Endothelial cell of umbilical vein (primary cell): ENCODE measurements around the gene KLK1. TPM values are rescaled to one million over a fixed set of nuclear protein-coding genes. Genes with fewer than 3 reads are reported as not detected.

Experiments used
- BruUV-seq: library from RNA; stranded (reverse); fragments of 400-500 nt; replicated peaks from 2 replicates; lab custom pipeline; 2021; lab: Mats Ljungman, UMichigan
- CTCF ChIA-PET: fragments of 300-600, 350-600 bp; sonication (Branson Sonifier 250); formaldehyde crosslinking; loops from one replicate; lab custom pipeline; 2021; ENCODE audit warnings: antibody characterized with exemption, inconsistent platforms; lab: Charles Lee
- POLR2A ChIA-PET: fragments of 300-600, 350-600 bp; sonication (Branson Sonifier 250); formaldehyde crosslinking; loops from one replicate; lab custom pipeline; 2021; ENCODE audit warnings: antibody characterized with exemption, inconsistent platforms; lab: Charles Lee
- DNase-seq: peaks from one replicate; pipeline ENCODE4 v3.0.0-alpha.2; 2011; ENCODE audit warnings: low read depth, low spot score
- FAIRE-seq: peaks from 2 replicates; lab custom pipeline; 2011; peaks lifted over from hg19 to GRCh38; lab: Jason Lieb, UNC
- H2AFZ ChIP-seq: 2 replicates; pipeline ENCODE4 v1.6.0; 2012; ENCODE audit warnings: low read depth, low read length, control low read depth, inconsistent platforms
- H3K27ac ChIP-seq: 2 replicates; pipeline ENCODE4 v1.5.1; 2011; ENCODE audit warnings: low read depth, mild to moderate bottlenecking, control low read depth, low read length, moderate library complexity; ENCODE audit not compliant: insufficient read depth
- H3K27me3 ChIP-seq, 2 experiments: 2 replicates each; pipeline versions ENCODE4 v1.6.0 to v1.6.1; 2011; ENCODE audit warnings: low read length in 2 of 2, mixed read lengths in 1 of 2; ENCODE audit not compliant: control insufficient read depth in 2 of 2, insufficient read depth in 2 of 2
- H3K36me3 ChIP-seq, 2 experiments: 2 replicates in 1 of 2; 3 replicates in 1 of 2; pipeline ENCODE4 v1.5.1; 2011; ENCODE audit warnings: low read length in 2 of 2, mild to moderate bottlenecking in 1 of 2, moderate library complexity in 1 of 2; ENCODE audit not compliant: control insufficient read depth in 2 of 2, insufficient read depth in 2 of 2; ENCODE audit errors: extremely low read depth in 1 of 2
- H3K4me1 ChIP-seq: 3 replicates; pipeline ENCODE4 v1.5.1; 2011; ENCODE audit warnings: mild to moderate bottlenecking, low read length; ENCODE audit not compliant: control insufficient read depth, insufficient read depth; ENCODE audit errors: extremely low read depth
- H3K4me2 ChIP-seq: 2 replicates; pipeline ENCODE4 v1.6.1; 2011; ENCODE audit warnings: low read length, control low read depth, mixed read lengths; ENCODE audit not compliant: insufficient read depth
- H3K4me3 ChIP-seq, 3 experiments: fragments of 200-600 bp in 1 of 3; sonication (generic), shearing (Covaris generic) in 1 of 3; replicated peaks in 1 of 3; 2 replicates each; pipeline ENCODE4 v1.5.1; 2011 to 2016; ENCODE audit warnings: control low read depth in 3 of 3, low read length in 3 of 3, mild to moderate bottlenecking in 2 of 3, inconsistent platforms in 1 of 3, low read depth in 1 of 3, moderate library complexity in 1 of 3; ENCODE audit not compliant: insufficient read depth in 1 of 3
- H3K79me2 ChIP-seq: 2 replicates; pipeline ENCODE4 v1.6.0; 2012; ENCODE audit warnings: low read length, inconsistent platforms; ENCODE audit not compliant: control insufficient read depth, insufficient read depth
- H3K9ac ChIP-seq: replicated peaks from 2 replicates; pipeline ENCODE3; 2011; ENCODE audit warnings: low read length, control low read depth; ENCODE audit not compliant: insufficient read depth; ENCODE audit errors: extremely low read depth
- H3K9me1 ChIP-seq: replicated peaks from 3 replicates; pipeline ENCODE4 v1.6.0; 2011; ENCODE audit warnings: mild to moderate bottlenecking, low read length; ENCODE audit not compliant: control insufficient read depth, insufficient read depth; ENCODE audit errors: extremely low read depth
- H3K9me3 ChIP-seq: replicated peaks from 2 replicates; pipeline ENCODE4 v1.5.1; 2012; ENCODE audit warnings: low read length, inconsistent platforms; ENCODE audit not compliant: control insufficient read depth, insufficient read depth
- H4K20me1 ChIP-seq: replicated peaks from 2 replicates; pipeline ENCODE3; 2011; ENCODE audit warnings: mild to moderate bottlenecking, low read length; ENCODE audit not compliant: control insufficient read depth, insufficient read depth; ENCODE audit errors: extremely low read depth
- CTCF ChIP-seq, 2 donors: IDR thresholded peaks; 1 replicate in 1 of 2; 2 replicates in 1 of 2; pipeline ENCODE4 v1.5.1; 2011; ENCODE audit warnings: low read length in 2 of 2, mild to moderate bottlenecking in 2 of 2, moderate library complexity in 2 of 2, control low read depth in 1 of 2, inconsistent platforms in 1 of 2, low read depth in 1 of 2; ENCODE audit not compliant: insufficient read depth in 1 of 2; ENCODE audit errors: extremely low read depth in 1 of 2
- EZH2 ChIP-seq: IDR thresholded peaks from 2 replicates; pipeline ENCODE4 v1.6.1; 2012; ENCODE audit warnings: borderline replicate concordance, low read depth, mild to moderate bottlenecking, moderate library complexity, low read length, inconsistent platforms; ENCODE audit not compliant: severe bottlenecking
- FOS ChIP-seq: IDR thresholded peaks from 2 replicates; pipeline ENCODE4 v1.6.1; 2011; ENCODE audit warnings: mild to moderate bottlenecking, low read length, moderate library complexity, borderline replicate concordance; ENCODE audit not compliant: insufficient read depth
- GATA2 ChIP-seq: IDR thresholded peaks from 2 replicates; pipeline ENCODE4 v1.7.0; 2011; ENCODE audit warnings: low read depth, mild to moderate bottlenecking, moderate library complexity, mixed read lengths, low read length; ENCODE audit not compliant: insufficient read length, insufficient read depth
- JUN ChIP-seq: IDR thresholded peaks from 2 replicates; pipeline ENCODE4 v1.6.1; 2011; ENCODE audit warnings: borderline replicate concordance, low read depth; ENCODE audit not compliant: insufficient read length, insufficient read depth
- MAX ChIP-seq: IDR thresholded peaks from 2 replicates; pipeline ENCODE4 v1.6.1; 2011; ENCODE audit not compliant: insufficient read depth, insufficient read length
- MYC ChIP-seq: IDR thresholded peaks from one replicate; pipeline ENCODE4 v1.6.1; 2011; ENCODE audit warnings: mild to moderate bottlenecking, low read depth, low read length
- POLR2A ChIP-seq: IDR thresholded peaks from 2 replicates; pipeline ENCODE4 v1.6.1; 2012; ENCODE audit warnings: low read depth, mild to moderate bottlenecking, control low read depth, low read length
- POLR2AphosphoS5 ChIP-seq: IDR thresholded peaks from 2 replicates; pipeline ENCODE4 v1.6.1; 2012; ENCODE audit warnings: low read depth, mild to moderate bottlenecking, control low read depth, low read length, moderate library complexity; ENCODE audit not compliant: insufficient read depth
- dilution Hi-C: fragments of 300-500 bp; cut with MboI; formaldehyde crosslinking; loops from one replicate; pipeline ENCODE4 v1.15.0; 2019; ENCODE audit warnings: low sequenced_read_pairs; ENCODE audit not compliant: extremely low pct_ligation_motif_present
- intact Hi-C: fragments of 100-400 bp; cut with micrococcal nuclease; formaldehyde crosslinking; loops from one replicate; pipeline ENCODE4 v1.10.0; 2022
- polyA plus RNA-seq, 4 experiments: library from polyadenylated mRNA; depleted of rRNA in 3 of 4; stranded (reverse) in 3 of 4; unstranded in 1 of 4; fragments of >200 nt; gene quantifications; 2 replicates each; pipeline versions ENCODE4 v1.2.1 to v1.2.3, GENCODE V29; 2011 to 2012; ENCODE audit warnings: missing spikeins in 1 of 4
- total RNA-seq: library from RNA; stranded (reverse); gene quantifications from 2 replicates; pipeline ENCODE4 v1.2.3, GENCODE V29; 2021

Gene KLK1
- total and polyA plus RNA-seq, 2 donors (not counting 3 experiments of a cell fraction or from before 2014, with no cell fraction given) = 0.08 TPM; not detected in 1

GRCh38 chr19:50791594-50792271 lies 31.9 kb downstream of the KLK1 start:
- no peak for DNase-seq
- no peaks in the 10 kb centered on the region for H4K20me1 ChIP-seq
- peaks cover 0 to 2% of the 10 kb centered on the region in 2 experiments for H3K36me3 ChIP-seq
- H3K4me2 ChIP-seq = no peak overlapping the region
- H3K79me2 ChIP-seq = no peaks in the 10 kb centered on the region
- H3K4me1 ChIP-seq = no peaks in the 10 kb centered on the region
- H3K9ac ChIP-seq = no peak overlapping the region
- dilution Hi-C loops = no loop called here
- no peaks in the 10 kb centered on the region for H3K9me3 ChIP-seq
- intact Hi-C loops = no loop called here
- H2AFZ ChIP-seq = no peak overlapping the region
- TF ChIP-seq MYC = no peak
- no peak for TF ChIP-seq EZH2
- TF ChIP-seq MAX = no peak
- TF ChIP-seq POLR2A = no peak
- no peak for TF ChIP-seq POLR2AphosphoS5
- TF ChIP-seq JUN = no peak
- TF ChIP-seq FOS = no peak
- no peak for TF ChIP-seq CTCF (IDR thresholded peaks at IDR 0.05; ENCODE audit: extremely low read depth in 1 of 2, insufficient read depth in 1 of 2, low read depth in 1 of 2, low read length in 2 of 2)
- TF ChIP-seq GATA2 = no peak
- FAIRE-seq = no peak
- no peaks in the 10 kb centered on the region for H3K27me3 ChIP-seq
- no TSS peak for BruUV-seq
- H3K4me3 ChIP-seq = no peak overlapping the region
- CTCF ChIA-PET = interaction anchor here (1.4 kb wide), 1 partner anchor 67 kb away, joined by 3 read pairs; no protein-coding TSS in a partner anchor
- POLR2A ChIA-PET = interaction anchor here (1.2 kb wide), 1 partner anchor 89 kb away, joined by 3 read pairs; no protein-coding TSS in a partner anchor
- no peak overlapping the region for H3K27ac ChIP-seq
- no peaks in the 10 kb centered on the region for H3K9me1 ChIP-seq
